Ishikawa (cell line): Measurements from ENCODE around the gene TMEM101.

ENCODE experiments used
- CEBPB ChIP-seq: IDR thresholded peaks from 2 replicates; pipeline ENCODE4 v1.6.1; 2012
- CREB1 ChIP-seq: IDR thresholded peaks from 2 replicates; pipeline ENCODE4 v1.6.1; 2012; ENCODE audit warnings: low read depth
- EGR1 ChIP-seq: IDR thresholded peaks from 2 replicates; pipeline ENCODE4 v1.6.1; 2012
- EP300 ChIP-seq: IDR thresholded peaks from 2 replicates; pipeline ENCODE4 v1.6.1; 2012; ENCODE audit warnings: borderline replicate concordance
- FOXM1 ChIP-seq: IDR thresholded peaks from 2 replicates; pipeline ENCODE4 v1.6.1; 2012; ENCODE audit warnings: low read depth, borderline replicate concordance
- MAX ChIP-seq: IDR thresholded peaks from 2 replicates; pipeline ENCODE4 v1.6.1; 2012
- NFIC ChIP-seq: IDR thresholded peaks from 2 replicates; pipeline ENCODE4 v1.6.1; 2012
- RAD21 ChIP-seq: IDR thresholded peaks from 2 replicates; pipeline ENCODE4 v1.6.1; 2012; ENCODE audit warnings: low read depth
- TAF1 ChIP-seq: IDR thresholded peaks from 2 replicates; pipeline ENCODE4 v1.6.1; 2012; ENCODE audit warnings: low read depth, mild to moderate bottlenecking
- TCF12 ChIP-seq: IDR thresholded peaks from 2 replicates; pipeline ENCODE4 v1.6.1; 2012; ENCODE audit warnings: low read depth
- TEAD4 ChIP-seq: IDR thresholded peaks from 2 replicates; pipeline ENCODE4 v1.6.1; 2012
- USF1 ChIP-seq: IDR thresholded peaks from 2 replicates; pipeline ENCODE4 v1.6.1; 2012
- YY1 ChIP-seq: IDR thresholded peaks from 2 replicates; pipeline ENCODE4 v1.6.1; 2012; ENCODE audit warnings: low read depth
- TF ChIP-seq, protein P1 (sequence below): IDR thresholded peaks from 2 replicates; pipeline ENCODE4 v1.6.1; 2012; ENCODE audit warnings: low read depth, mild to moderate bottlenecking

DNA sequence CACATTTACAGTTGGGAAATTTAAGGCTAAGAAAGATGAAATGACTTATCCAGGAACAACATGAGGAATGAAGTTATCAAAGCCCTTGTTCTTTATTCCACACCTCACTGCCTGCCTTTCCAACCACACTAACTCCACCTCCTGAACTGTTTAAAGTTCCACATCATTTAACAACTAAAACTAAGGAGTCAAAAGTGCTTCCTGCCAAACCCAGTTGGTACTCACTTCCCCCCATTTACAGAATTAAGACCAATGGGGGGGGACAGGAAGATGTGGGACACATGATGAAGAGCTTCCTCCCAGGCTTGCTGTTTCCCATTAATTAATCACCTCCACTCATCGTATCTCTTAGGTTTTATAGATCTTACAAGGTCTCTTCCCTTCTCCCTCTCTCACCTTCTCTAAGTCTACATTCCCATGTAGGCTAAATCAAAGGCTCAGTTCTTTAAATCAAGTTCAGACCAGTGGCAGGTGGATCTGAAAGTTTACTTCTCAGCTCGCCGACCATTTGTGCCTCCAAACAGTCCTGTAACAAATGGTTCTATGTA, 19.2 kb upstream of the TMEM101 start:
- TF ChIP-seq YY1 = no peak
- TF ChIP-seq EP300 = no peak
- TF ChIP-seq TAF1 = no peak
- TF ChIP-seq, protein P1, sequence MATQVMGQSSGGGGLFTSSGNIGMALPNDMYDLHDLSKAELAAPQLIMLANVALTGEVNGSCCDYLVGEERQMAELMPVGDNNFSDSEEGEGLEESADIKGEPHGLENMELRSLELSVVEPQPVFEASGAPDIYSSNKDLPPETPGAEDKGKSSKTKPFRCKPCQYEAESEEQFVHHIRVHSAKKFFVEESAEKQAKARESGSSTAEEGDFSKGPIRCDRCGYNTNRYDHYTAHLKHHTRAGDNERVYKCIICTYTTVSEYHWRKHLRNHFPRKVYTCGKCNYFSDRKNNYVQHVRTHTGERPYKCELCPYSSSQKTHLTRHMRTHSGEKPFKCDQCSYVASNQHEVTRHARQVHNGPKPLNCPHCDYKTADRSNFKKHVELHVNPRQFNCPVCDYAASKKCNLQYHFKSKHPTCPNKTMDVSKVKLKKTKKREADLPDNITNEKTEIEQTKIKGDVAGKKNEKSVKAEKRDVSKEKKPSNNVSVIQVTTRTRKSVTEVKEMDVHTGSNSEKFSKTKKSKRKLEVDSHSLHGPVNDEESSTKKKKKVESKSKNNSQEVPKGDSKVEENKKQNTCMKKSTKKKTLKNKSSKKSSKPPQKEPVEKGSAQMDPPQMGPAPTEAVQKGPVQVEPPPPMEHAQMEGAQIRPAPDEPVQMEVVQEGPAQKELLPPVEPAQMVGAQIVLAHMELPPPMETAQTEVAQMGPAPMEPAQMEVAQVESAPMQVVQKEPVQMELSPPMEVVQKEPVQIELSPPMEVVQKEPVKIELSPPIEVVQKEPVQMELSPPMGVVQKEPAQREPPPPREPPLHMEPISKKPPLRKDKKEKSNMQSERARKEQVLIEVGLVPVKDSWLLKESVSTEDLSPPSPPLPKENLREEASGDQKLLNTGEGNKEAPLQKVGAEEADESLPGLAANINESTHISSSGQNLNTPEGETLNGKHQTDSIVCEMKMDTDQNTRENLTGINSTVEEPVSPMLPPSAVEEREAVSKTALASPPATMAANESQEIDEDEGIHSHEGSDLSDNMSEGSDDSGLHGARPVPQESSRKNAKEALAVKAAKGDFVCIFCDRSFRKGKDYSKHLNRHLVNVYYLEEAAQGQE = no peak
- TF ChIP-seq CEBPB = no peak
- no peak for TF ChIP-seq RAD21
- no peak for TF ChIP-seq NFIC
- TF ChIP-seq TEAD4 = no peak
- no peak for TF ChIP-seq CREB1
- no peak for TF ChIP-seq TCF12
- no peak for TF ChIP-seq EGR1
- TF ChIP-seq MAX = no peak
- TF ChIP-seq USF1 = no peak
- no peak for TF ChIP-seq FOXM1
